GM19023 (cell line): ENCODE measurements around the gene SUPT4H1.

Source experiments
- ATAC-seq: cut with Tn5 transposase; IDR thresholded peaks from one replicate; pipeline ENCODE4 v1.9.1; 2021; ENCODE audit warnings: mild to moderate bottlenecking, moderate library complexity; ENCODE audit not compliant: unreplicated experiment

Gene SUPT4H1

DNA sequence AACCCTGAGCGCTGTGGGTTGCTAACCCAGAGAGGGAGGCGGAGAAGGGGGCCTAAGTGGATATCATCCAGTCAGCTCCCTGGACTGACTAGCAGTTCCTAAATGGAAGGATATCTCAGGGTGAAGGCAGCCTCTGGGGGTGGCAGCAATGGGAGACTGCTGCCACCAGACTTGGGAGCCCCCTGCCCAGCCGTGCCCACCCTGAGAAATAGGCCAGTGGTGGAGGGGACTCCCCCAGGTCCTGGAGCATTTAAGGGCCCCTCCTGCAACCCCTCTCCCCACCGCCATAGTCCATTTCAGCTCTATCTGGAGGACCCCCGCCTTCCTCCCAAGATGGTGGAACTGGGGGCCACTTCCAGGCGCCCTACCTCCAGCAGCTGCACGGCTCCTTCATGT lies 31.8 kb downstream of the SUPT4H1 start:
- ATAC-seq = no peak

- ATAC-seq = no peak
Observed at GRCh38 chr17:58319173-58320162, 32.5 kb downstream of the SUPT4H1 start.

DNA sequence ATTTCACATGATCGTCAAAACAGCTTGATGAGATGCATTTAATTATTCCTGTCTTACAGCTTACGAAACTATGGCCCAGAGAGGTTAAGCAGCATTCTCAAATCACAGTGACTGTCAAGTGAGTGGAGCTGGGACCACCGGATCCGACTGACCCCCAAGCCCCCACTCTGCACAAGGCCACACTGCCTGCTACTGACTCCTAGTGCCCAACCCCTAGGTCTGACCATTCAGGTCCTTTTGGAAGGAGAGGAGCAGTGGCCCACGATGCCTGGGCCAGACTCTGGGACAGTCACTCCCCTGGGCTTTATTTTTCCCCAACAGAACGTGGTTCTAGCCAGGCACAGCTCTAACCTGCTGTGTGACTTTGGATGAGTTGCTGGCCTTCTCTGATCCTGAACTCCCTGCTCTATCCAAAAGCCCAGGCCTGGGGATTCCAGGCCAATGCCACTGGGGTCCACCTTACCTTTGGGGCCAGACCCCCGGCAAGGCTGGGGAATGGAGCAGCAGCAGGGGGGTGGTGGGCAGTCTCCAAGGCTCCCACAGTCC lies 33.3 kb downstream of the SUPT4H1 start:
- no peak for ATAC-seq

DNA sequence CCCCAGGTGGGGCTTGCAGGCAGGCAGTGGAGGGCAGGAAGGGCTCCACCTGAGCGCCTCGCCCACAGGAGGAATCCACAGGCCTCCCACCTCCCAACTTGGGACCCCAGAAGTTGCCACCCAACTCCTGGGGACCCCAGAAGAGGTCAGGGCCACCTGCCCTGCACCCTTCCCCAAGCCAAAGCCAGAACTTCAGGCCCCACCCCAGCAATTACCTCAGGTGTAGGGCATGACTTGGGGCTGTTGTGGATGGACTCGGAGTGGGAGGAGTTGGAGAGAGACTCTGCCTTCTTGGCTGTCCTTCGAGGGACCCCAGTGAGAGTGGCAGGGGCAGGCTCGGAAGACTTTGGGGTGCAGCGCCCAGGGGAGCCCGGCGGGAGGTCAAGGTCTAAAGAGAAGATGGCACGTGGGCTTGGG lies 33.9 kb downstream of the SUPT4H1 start:
- no peak for ATAC-seq

- ATAC-seq = peak; percentile 79
Observed at GRCh38 chr17:58317421-58318064, 34.5 kb downstream of the SUPT4H1 start.

DNA sequence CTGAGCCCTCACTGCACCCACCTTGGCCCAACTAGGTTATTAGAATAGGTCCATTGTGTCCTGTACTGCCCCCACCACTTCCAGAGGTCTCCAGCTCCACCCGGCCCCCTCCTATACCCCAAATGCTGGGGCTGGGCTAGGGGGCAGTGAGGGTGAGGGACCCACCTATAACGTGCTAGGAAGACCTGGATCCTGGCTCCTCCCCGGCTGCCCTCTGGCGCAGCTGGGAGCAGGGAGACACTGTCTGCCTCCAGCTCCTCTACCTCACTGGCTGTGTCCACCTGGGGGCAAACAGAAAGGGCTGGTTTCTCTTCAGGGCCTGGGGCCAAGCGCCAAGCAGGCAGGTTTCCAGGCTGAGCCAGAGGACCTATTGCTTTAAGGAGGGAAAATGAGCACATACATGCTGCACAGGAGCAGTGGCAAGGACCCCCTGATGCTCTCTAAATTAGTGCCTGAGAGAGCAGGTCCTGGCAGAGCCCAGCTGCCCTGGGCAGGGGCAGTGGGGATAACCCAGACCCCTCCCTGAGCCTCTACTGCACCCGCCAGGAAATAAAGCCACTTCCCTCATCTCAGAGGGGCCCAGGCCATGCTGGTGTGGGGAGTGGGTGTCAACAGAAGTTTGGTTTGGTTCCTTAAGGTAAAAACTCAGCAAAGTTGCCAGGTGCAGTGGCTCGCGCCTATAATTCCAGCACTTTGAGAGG lies 35.6 kb downstream of the SUPT4H1 start:
- no peak for ATAC-seq

DNA sequence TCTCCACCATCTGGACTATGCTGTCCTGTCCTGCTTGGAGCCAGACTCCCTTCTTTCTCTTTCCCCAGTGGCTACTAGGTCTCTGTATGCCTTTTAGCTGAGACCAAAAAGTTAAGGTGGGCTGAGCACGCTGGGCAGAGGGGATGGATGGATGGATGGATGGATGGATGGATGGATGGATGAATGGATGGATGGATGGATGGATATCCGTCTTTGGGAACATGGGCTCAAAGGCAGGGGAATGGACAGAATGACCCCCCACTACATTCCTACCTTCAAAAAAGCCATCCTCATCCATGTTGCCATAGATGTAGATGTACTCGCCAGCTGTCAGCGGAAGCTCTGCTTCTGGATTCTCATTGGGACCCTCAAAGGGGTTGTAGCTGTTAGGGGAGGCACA lies 36.3 kb downstream of the SUPT4H1 start:
- ATAC-seq = no peak

DNA sequence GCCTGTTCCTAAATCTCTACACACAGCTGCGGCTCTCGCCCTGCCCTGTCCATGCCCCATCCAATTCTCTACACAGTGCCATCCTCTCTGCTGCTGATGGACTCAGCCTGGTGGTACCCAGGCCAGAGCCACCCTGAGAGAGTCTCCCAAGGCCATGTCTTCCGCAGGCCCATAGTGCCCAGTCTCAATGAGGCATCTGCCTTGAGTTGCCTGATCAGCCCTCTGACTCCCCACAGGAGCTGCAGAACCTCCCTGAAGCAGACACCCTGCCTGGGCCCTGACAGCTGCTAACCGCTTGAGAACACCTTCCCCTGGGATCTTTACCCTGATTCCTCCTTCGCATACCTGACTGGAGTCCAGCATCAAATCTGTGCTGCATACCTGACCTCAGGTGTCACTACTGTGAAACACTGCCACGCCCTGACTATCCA lies 36.7 kb downstream of the SUPT4H1 start:
- ATAC-seq = no peak

DNA sequence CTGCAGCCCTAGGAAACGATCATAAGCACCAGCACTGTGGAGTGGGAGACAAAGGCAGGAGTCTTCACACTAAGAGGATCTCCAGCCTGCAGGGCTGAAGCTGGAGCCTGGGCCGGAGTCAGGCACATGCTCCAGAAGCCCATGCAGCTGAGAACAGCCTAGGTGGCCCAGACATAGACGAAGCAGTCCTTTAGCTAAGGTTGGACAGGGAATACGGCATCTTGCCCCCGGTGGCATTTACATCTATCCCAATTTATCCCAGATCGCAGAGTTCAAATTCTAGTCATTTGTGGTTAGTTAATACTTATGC lies 37.3 kb downstream of the SUPT4H1 start:
- ATAC-seq = no peak

- no peak for ATAC-seq
Observed at GRCh38 chr17:58313815-58314705, 37.9 kb downstream of the SUPT4H1 start.

- no peak for ATAC-seq
Observed at GRCh38 chr17:58312829-58313228, 39.2 kb downstream of the SUPT4H1 start.

DNA sequence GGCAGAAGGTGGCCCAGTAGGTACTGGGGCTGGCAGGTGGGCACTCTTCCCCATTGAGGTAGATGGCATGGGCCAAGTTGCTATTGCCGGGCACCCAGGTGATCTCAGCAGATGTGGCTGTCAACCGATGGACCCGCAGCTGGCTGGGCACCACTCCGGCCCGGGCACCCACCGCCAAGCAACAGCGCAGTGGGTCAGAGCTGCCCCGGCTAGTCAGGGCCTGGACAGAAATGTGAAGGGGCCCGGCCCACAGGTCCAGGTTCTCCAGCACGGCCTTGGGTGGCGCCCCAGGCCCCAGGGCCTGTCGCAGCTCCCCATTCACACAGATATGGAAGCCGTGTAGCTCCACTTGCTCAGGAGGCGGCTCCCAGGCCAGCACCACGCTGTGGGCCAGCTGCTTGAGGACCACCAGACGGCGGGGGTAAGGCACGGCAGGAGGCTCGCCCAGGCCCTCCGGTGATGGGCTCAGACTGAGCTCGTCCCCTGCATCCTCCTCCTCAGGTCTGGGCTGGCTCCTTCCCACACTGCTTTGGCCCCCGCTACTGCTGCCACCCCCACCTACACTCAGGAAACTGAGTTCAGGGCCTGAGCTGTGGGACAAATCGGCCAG lies 39.9 kb downstream of the SUPT4H1 start:
- ATAC-seq = no peak

DNA sequence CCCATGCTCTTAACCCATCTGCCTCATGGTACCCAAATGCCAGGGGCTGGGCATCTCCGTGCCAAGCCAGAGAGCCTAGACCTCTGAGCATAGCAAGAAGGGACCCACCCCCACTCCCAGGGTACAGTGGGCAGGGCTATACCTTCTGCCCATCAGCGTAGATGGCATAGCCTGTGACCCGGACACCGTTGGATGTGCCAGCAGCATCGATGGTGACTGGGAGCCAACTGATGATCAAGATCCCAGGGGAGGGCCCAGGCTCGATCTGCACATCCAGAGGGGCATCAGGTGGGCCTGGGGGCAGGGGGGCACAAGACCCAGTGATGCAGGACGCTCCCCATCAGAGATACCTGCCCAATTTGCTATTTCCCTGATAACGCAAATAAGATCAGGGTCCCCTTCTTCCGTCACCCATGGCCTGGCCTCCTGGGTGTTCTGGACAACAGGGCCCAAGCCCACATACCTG lies 40.5 kb downstream of the SUPT4H1 start:
- no peak for ATAC-seq

- ATAC-seq = no peak
Observed at GRCh38 chr17:58310511-58311428, 41.2 kb downstream of the SUPT4H1 start.

GRCh38 chr17:58309918-58310259 lies 42.1 kb downstream of the SUPT4H1 start:
- no peak for ATAC-seq

DNA sequence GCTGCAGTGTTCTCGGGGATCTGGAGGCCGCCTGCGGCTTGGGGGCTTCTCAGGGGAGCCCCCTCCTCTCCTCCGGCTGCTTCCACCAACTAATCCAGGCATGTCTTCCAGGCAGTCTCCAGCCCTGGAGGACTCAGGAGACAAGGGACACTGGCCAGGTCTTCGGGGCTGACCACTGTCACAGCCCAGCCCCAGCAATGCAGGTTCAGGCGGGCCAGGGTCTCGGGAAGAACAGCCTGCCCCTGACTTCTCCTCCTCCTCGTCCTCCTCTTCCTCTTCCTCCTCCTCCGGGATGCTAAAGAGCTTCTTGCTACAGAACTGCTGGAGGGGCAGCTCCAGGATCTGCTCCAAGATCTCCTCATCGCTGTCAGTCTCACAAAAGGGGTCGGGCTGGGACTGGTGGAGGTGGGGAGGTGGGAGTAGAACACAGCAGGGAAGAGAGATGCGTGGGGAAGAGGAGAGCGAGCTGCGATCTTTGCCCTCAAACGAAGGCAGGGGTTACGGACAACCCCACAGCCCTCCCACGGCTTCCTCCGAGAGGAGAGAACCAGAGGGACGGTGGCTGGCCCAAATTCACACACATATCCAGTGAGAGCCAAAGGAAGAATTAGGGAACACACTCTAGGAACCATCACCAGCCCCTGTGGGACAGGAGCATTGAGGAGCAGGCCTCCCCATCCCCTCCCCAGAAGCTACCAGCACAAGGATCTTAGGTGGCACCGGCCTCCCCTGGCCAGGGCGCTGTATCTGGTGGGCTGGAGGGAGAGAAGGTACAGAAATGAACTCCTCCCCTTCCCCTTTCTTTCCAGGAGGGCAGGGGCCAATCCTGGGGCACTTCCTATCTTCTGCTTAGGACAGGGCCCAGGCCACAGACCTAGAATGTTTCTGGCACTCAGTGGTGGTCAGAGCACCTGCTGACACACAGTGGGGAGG lies 42.8 kb downstream of the SUPT4H1 start:
- no peak for ATAC-seq

GRCh38 chr17:58308173-58308984 lies 43.6 kb downstream of the SUPT4H1 start:
- no peak for ATAC-seq
